ENCODE measurements around the gene FAM81A. TPM values are rescaled to one million over a fixed set of nuclear protein-coding genes. Genes with fewer than 3 reads are reported as not detected.

FAM81A gene
- total and polyA plus RNA-seq, 4 donors, result under 0.01 to 0.13 (median 0.07) TPM

- no peak overlapping the region for H3K27ac ChIP-seq (ENCODE audit: low read depth in 1 of 2, low read length in 2 of 2)
- no peaks in the 10 kb centered on the region for H3K27me3 ChIP-seq (ENCODE audit: control insufficient read depth in 4 of 4, insufficient read depth in 4 of 4, low read length in 3 of 4)
- H3K4me1 ChIP-seq (ENCODE audit: control insufficient read depth in 4 of 4, insufficient read depth in 4 of 4, low read length in 3 of 4), result no peaks in the 10 kb centered on the region
- H3K4me3 ChIP-seq (ENCODE audit: low read depth in 1 of 3, low read length in 3 of 3), result no peak overlapping the region
- H3K9me3 ChIP-seq (ENCODE audit: control insufficient read depth in 4 of 4, low read length in 3 of 4), result no peaks in the 10 kb centered on the region
- no peaks in the 10 kb centered on the region for H3K36me3 ChIP-seq (ENCODE audit: control insufficient read depth in 4 of 4, insufficient read depth in 3 of 4, low read depth in 1 of 4, low read length in 3 of 4)
- WGBS, result 77% methylated on average over 3 of the region's 3 CpGs
- no peak for TF ChIP-seq FOXA1 (IDR thresholded peaks at IDR 0.05)
- no peak for TF ChIP-seq HNF4A (conservative IDR thresholded peaks at IDR 0.05)
- no peak for TF ChIP-seq NR2F2 (IDR thresholded peaks at IDR 0.05)
- TF ChIP-seq HNF4G (IDR thresholded peaks at IDR 0.05), result no peak
- TF ChIP-seq ZBTB33 (IDR thresholded peaks at IDR 0.05), result no peak
- TF ChIP-seq YY1 (IDR thresholded peaks at IDR 0.05), result no peak
- no peak for TF ChIP-seq RXRA (IDR thresholded peaks at IDR 0.05)
- no peak for TF ChIP-seq RAD21 (IDR thresholded peaks at IDR 0.05)
- no peak for TF ChIP-seq FOXA2 (IDR thresholded peaks at IDR 0.05)
- no peak overlapping the region for H3K9ac ChIP-seq (ENCODE audit: low read depth in 1 of 2, low read length in 2 of 2)
- DNase-seq (ENCODE audit: low spot score), result no peak
Observed at GRCh38 chr15:59446232-59446957, 8.4 kb downstream of the FAM81A start.

GRCh38 chr15:59447367-59447766 is 9.4 kb downstream of the FAM81A start:
- Histone ChIP-seq H3K4me1 (ENCODE audit: control insufficient read depth in 4 of 4, insufficient read depth in 4 of 4, low read length in 3 of 4) (no peaks in the 10 kb centered on the region), H3K36me3 (ENCODE audit: control insufficient read depth in 4 of 4, insufficient read depth in 3 of 4, low read depth in 1 of 4, low read length in 3 of 4) (no peaks in the 10 kb centered on the region), H3K4me3 (ENCODE audit: low read depth in 1 of 3, low read length in 3 of 3) (no peak overlapping the region), H3K9ac (ENCODE audit: low read depth in 1 of 2, low read length in 2 of 2) (no peak overlapping the region), H3K27me3 (ENCODE audit: control insufficient read depth in 4 of 4, insufficient read depth in 4 of 4, low read length in 3 of 4) (no peaks in the 10 kb centered on the region), H3K27ac (ENCODE audit: low read depth in 1 of 2, low read length in 2 of 2) (no peak overlapping the region), H3K9me3 (ENCODE audit: control insufficient read depth in 4 of 4, low read length in 3 of 4) (no peaks in the 10 kb centered on the region)
- TF ChIP-seq ATF3 (IDR thresholded peaks at IDR 0.05) (no peak), HNF4G (IDR thresholded peaks at IDR 0.05) (no peak), ZBTB33 (IDR thresholded peaks at IDR 0.05) (no peak), EGR1 (IDR thresholded peaks at IDR 0.05; ENCODE audit: low read depth in 2 of 2) (no peak), FOXA1 (IDR thresholded peaks at IDR 0.05) (no peak), HNF4A (conservative IDR thresholded peaks at IDR 0.05) (no peak), TAF1 (conservative IDR thresholded peaks at IDR 0.05) (no peak), GABPA (IDR thresholded peaks at IDR 0.05 in 1 of 2, conservative IDR thresholded peaks at IDR 0.05 in 1 of 2) (no peak), MAX (IDR thresholded peaks at IDR 0.05) (no peak), REST (IDR thresholded peaks at IDR 0.05) (no peak), JUND (IDR thresholded peaks at IDR 0.05) (no peak), SP1 (IDR thresholded peaks at IDR 0.05) (no peak)
- no peak for DNase-seq (ENCODE audit: low spot score)
- 95% methylated on average over 1 of the region's 1 CpG for WGBS

Measured in liver (tissue), 9 donors.